SK-N-SH (cell line): ENCODE measurements around the gene IST1. TPM values are rescaled to one million over a fixed set of nuclear protein-coding genes. Genes with fewer than 3 reads are reported as not detected.

Source experiments
- CTCF ChIA-PET: fragments of 300-600, 350-600 bp; formaldehyde crosslinking; extraction: SDS; loops from one replicate; lab custom pipeline; 2021; lab: Yijun Ruan, JAX
- POLR2A ChIA-PET: fragments of 350-600 bp; sonication (Branson Sonifier 250); formaldehyde crosslinking; extraction: SDS; loops from one replicate; lab custom pipeline; 2020; ENCODE audit warnings: antibody characterized with exemption, inconsistent platforms; lab: Yijun Ruan, JAX
- DNase-seq: peaks from one replicate; pipeline ENCODE4 v3.0.0; 2012
- H2AFZ ChIP-seq: fragments of 200-600 bp; sonication (generic); 2 replicates; pipeline ENCODE4 v1.8.1; 2016; ENCODE audit warnings: antibody characterized with exemption, mild to moderate bottlenecking, low read depth
- H3F3A ChIP-seq: fragments of 200-600 bp; sonication (generic); replicated peaks from 2 replicates; pipeline ENCODE3; 2016; ENCODE audit warnings: antibody characterized with exemption, mild to moderate bottlenecking; ENCODE audit not compliant: insufficient read depth
- H3K27ac ChIP-seq, 2 experiments: fragments of 200-500 bp in 1 of 2; fragments of 200-600 bp in 1 of 2; sonication (Bioruptor generic) in 1 of 2; sonication (generic), shearing (Covaris generic) in 1 of 2; 2 replicates each; pipeline versions ENCODE4 v1.5.1 to v1.6.1; 2014 to 2016; ENCODE audit warnings: low read depth in 2 of 2, inconsistent platforms in 1 of 2, low read length in 1 of 2, mild to moderate bottlenecking in 1 of 2, mixed read lengths in 1 of 2
- H3K27me3 ChIP-seq: fragments of 200-600 bp; sonication (generic), shearing (Covaris generic); 2 replicates; pipeline ENCODE4 v1.6.1; 2016; ENCODE audit warnings: mixed run types; ENCODE audit not compliant: insufficient read depth
- H3K36me3 ChIP-seq, 2 experiments: fragments of 200-500 bp in 1 of 2; fragments of 200-600 bp in 1 of 2; sonication (Bioruptor generic) in 1 of 2; sonication (generic) in 1 of 2; replicated peaks in 1 of 2; 2 replicates each; pipeline versions ENCODE3 to v1.5.1; 2014 to 2016; ENCODE audit warnings: low read length in 1 of 2, mild to moderate bottlenecking in 1 of 2; ENCODE audit not compliant: insufficient read depth in 2 of 2, control insufficient read depth in 1 of 2
- H3K4me1 ChIP-seq, 2 experiments: fragments of 200-500 bp in 1 of 2; fragments of 200-600 bp in 1 of 2; sonication (Bioruptor generic) in 1 of 2; sonication (generic), shearing (Covaris generic) in 1 of 2; 2 replicates each; pipeline versions ENCODE4 v1.5.1 to v1.6.1; 2014 to 2016; ENCODE audit warnings: low read depth in 1 of 2, low read length in 1 of 2, mixed run types in 1 of 2; ENCODE audit not compliant: insufficient read depth in 2 of 2, control insufficient read depth in 1 of 2
- H3K4me2 ChIP-seq: fragments of 200-600 bp; sonication (generic), shearing (Covaris generic); 2 replicates; pipeline ENCODE4 v1.6.1; 2017; ENCODE audit warnings: mixed run types
- H3K4me3 ChIP-seq, 2 experiments: fragments of 200-500 bp in 1 of 2; fragments of 200-600 bp in 1 of 2; sonication (Bioruptor generic) in 1 of 2; sonication (generic), shearing (Covaris generic) in 1 of 2; 2 replicates each; pipeline versions ENCODE4 v1.5.1 to v1.8.1; 2014 to 2016; ENCODE audit warnings: low read depth in 2 of 2, inconsistent platforms in 1 of 2, low read length in 1 of 2, mild to moderate bottlenecking in 1 of 2, mixed read lengths in 1 of 2, moderate library complexity in 1 of 2
- H3K79me2 ChIP-seq: fragments of 200-600 bp; sonication (generic); 2 replicates; pipeline ENCODE4 v1.8.1; 2017; ENCODE audit warnings: mild to moderate bottlenecking; ENCODE audit not compliant: insufficient read depth
- H3K9ac ChIP-seq: fragments of 200-600 bp; sonication (generic); 2 replicates; pipeline ENCODE4 v1.6.1; 2017; ENCODE audit warnings: mixed run types
- H3K9me2 ChIP-seq: fragments of 200-600 bp; sonication (generic); 2 replicates; pipeline ENCODE4 v1.6.1; 2017; ENCODE audit warnings: mixed run types
- H3K9me3 ChIP-seq: fragments of 200-600 bp; sonication (generic); 2 replicates; pipeline ENCODE4 v1.6.1; 2017; ENCODE audit warnings: mixed run types, mild to moderate bottlenecking, moderate library complexity
- H4K20me1 ChIP-seq: fragments of 200-600 bp; sonication (generic); 2 replicates; pipeline ENCODE4 v1.6.1; 2017; ENCODE audit warnings: mild to moderate bottlenecking, mixed run types; ENCODE audit not compliant: insufficient read depth
- CHD2 ChIP-seq: fragments of 150-350 bp; IDR thresholded peaks from 2 replicates; pipeline ENCODE4 v1.6.1; 2018; ENCODE audit warnings: low read length; ENCODE audit not compliant: partially characterized antibody
- EP300 ChIP-seq, 2 experiments: IDR thresholded peaks; 2 replicates each; pipeline versions ENCODE4 v1.4.0 to v1.6.1; 2012; ENCODE audit warnings: borderline replicate concordance in 1 of 2, low read depth in 1 of 2, low read length in 1 of 2
- FOSL2 ChIP-seq: IDR thresholded peaks from 2 replicates; pipeline ENCODE4 v1.4.0; 2012; ENCODE audit warnings: low read depth, mild to moderate bottlenecking, moderate library complexity, borderline replicate concordance
- GABPA ChIP-seq: IDR thresholded peaks from 2 replicates; pipeline ENCODE4 v1.4.0; 2012; ENCODE audit warnings: low read depth, mild to moderate bottlenecking
- MXI1 ChIP-seq: IDR thresholded peaks from 2 replicates; pipeline ENCODE4 v1.6.1; 2012; ENCODE audit warnings: mild to moderate bottlenecking, low read depth, low read length, improper control_type of control experiment
- NRF1 ChIP-seq: IDR thresholded peaks from 2 replicates; pipeline ENCODE4 v1.6.1; 2012; ENCODE audit warnings: low read depth, mild to moderate bottlenecking, low read length
- RAD21 ChIP-seq: IDR thresholded peaks from 2 replicates; pipeline ENCODE4 v1.6.1; 2012; ENCODE audit warnings: mild to moderate bottlenecking, low read length
- RCOR1 ChIP-seq: fragments of 150-350 bp; IDR thresholded peaks from 2 replicates; pipeline ENCODE4 v1.6.1; 2017; ENCODE audit warnings: antibody characterized with exemption, low read length
- SIN3A ChIP-seq: IDR thresholded peaks from 2 replicates; pipeline ENCODE4 v1.6.1; 2012; ENCODE audit warnings: low read depth, mild to moderate bottlenecking, low read length, moderate library complexity, borderline replicate concordance
- SMC3 ChIP-seq: IDR thresholded peaks from 2 replicates; pipeline ENCODE4 v1.6.1; 2012; ENCODE audit warnings: low read depth, low read length, improper control_type of control experiment
- TCF12 ChIP-seq: IDR thresholded peaks from 2 replicates; pipeline ENCODE4 v1.4.0; 2012
- USF1 ChIP-seq: IDR thresholded peaks from 2 replicates; pipeline ENCODE4 v1.4.0; 2012; ENCODE audit warnings: low read depth, borderline replicate concordance
- YY1 ChIP-seq: IDR thresholded peaks from 2 replicates; pipeline ENCODE4 v1.4.0; 2012; ENCODE audit warnings: low read depth, mild to moderate bottlenecking
- WGBS: methylation state at CpG from one replicate; pipeline ENCODE4 v1.1.6; 2017; ENCODE audit warnings: low lambda C conversion rate; 5-methylcytosine and 5-hydroxymethylcytosine counted together
- polyA plus RNA-seq, 3 experiments: library from polyadenylated mRNA; depleted of rRNA; stranded (reverse); fragments of >200 nt; gene quantifications; 2 replicates each; pipeline ENCODE4 v1.2.3, GENCODE V29; 2012
- TF ChIP-seq, protein P1 (sequence below): IDR thresholded peaks from 2 replicates; pipeline ENCODE4 v1.4.0; 2012; ENCODE audit warnings: low read depth, borderline replicate concordance
- TF ChIP-seq, protein P2 (sequence below): fragments of 150-350 bp; IDR thresholded peaks from 2 replicates; pipeline ENCODE4 v1.6.1; 2017; ENCODE audit warnings: antibody characterized with exemption, low read length, low read depth, borderline replicate concordance

Gene IST1
- polyA plus RNA-seq, 1 of the 3 experiments (the other 2 are of a cell fraction) = 133 TPM

DNA sequence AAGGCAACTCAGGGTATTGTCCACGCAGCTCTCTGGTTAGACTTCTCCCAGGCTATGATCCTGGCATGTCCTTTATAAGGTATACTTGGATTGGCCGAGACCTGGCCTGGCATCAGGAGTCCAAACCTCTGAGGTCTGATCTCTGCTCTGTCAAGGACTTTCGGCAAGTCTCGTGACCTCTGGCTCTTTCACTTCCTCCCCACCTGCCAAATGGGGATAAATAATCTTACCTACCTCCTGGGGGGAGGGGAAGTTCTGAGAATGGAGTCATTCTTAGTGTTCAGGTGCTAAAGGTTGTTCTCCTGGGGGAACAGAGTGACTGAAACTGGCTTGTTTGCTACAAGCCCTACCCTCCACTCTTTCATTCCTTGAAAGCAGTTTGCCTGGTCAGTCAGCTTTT, 41.9 kb upstream of the IST1 start:
- H3K4me3 ChIP-seq = no peak overlapping the region
- H3K27me3 ChIP-seq = no peaks in the 10 kb centered on the region
- H3F3A ChIP-seq = no peaks in the 10 kb centered on the region
- H3K4me2 ChIP-seq = no peak overlapping the region
- no peak for DNase-seq
- WGBS = 97% methylated on average over 4 of the region's 4 CpGs
- peaks cover 31% of the 10 kb centered on the region for H4K20me1 ChIP-seq
- no peaks in the 10 kb centered on the region for H3K4me1 ChIP-seq
- no peak overlapping the region for H2AFZ ChIP-seq
- TF ChIP-seq FOSL2 (no peak), USF1 (no peak), SIN3A (no peak), YY1 (no peak), RAD21 (no peak), GABPA (no peak), SMC3 (no peak), CHD2 (no peak), MXI1 (no peak), TCF12 (no peak), RCOR1 (no peak), NRF1 (no peak), EP300 (IDR thresholded peaks at IDR 0.05; ENCODE audit: borderline replicate concordance in 1 of 2, low read depth in 1 of 2, low read length in 1 of 2) (no peak)
- TF ChIP-seq, protein P1, sequence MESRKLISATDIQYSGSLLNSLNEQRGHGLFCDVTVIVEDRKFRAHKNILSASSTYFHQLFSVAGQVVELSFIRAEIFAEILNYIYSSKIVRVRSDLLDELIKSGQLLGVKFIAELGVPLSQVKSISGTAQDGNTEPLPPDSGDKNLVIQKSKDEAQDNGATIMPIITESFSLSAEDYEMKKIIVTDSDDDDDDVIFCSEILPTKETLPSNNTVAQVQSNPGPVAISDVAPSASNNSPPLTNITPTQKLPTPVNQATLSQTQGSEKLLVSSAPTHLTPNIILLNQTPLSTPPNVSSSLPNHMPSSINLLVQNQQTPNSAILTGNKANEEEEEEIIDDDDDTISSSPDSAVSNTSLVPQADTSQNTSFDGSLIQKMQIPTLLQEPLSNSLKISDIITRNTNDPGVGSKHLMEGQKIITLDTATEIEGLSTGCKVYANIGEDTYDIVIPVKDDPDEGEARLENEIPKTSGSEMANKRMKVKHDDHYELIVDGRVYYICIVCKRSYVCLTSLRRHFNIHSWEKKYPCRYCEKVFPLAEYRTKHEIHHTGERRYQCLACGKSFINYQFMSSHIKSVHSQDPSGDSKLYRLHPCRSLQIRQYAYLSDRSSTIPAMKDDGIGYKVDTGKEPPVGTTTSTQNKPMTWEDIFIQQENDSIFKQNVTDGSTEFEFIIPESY = no peak
- TF ChIP-seq, protein P2, sequence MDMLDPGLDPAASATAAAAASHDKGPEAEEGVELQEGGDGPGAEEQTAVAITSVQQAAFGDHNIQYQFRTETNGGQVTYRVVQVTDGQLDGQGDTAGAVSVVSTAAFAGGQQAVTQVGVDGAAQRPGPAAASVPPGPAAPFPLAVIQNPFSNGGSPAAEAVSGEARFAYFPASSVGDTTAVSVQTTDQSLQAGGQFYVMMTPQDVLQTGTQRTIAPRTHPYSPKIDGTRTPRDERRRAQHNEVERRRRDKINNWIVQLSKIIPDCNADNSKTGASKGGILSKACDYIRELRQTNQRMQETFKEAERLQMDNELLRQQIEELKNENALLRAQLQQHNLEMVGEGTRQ = no peak
- TF ChIP-seq, all 33 proteins: peak for 0
- peaks cover 53% of the 10 kb centered on the region; the same call in 1 of the 2 replicates for H3K79me2 ChIP-seq
- peaks cover 13 to 68% of the 10 kb centered on the region in 2 experiments for H3K36me3 ChIP-seq
- no peak overlapping the region for H3K27ac ChIP-seq
- no peaks in the 10 kb centered on the region for H3K9me3 ChIP-seq
- no peaks in the 10 kb centered on the region for H3K9me2 ChIP-seq
- CTCF ChIA-PET = interaction anchor here (1.3 to 6.3 kb wide), 2 partner anchors 17 to 30 kb away, joined by 3 to 33 read pairs; partner anchors contain the start of gene ZNF821
- H3K9ac ChIP-seq = no peak overlapping the region
- POLR2A ChIA-PET = no interaction called here
